HepG2 (cell line): Measurements from ENCODE around the gene MYH7. TPM values are rescaled to one million over a fixed set of nuclear protein-coding genes. Genes with fewer than 3 reads are reported as not detected.

Source experiments
- ATAC-seq: fragments of 200-7000 bp; cut with Tn5 transposase; 3 replicates; pipeline ENCODE4 v1.9.1; 2020; ENCODE audit warnings: mild to moderate bottlenecking, moderate library complexity
- BruUV-seq: library from RNA; stranded (reverse); fragments of 400-500 nt; replicated peaks from 2 replicates; lab custom pipeline; 2021; lab: Mats Ljungman, UMichigan
- CTCF ChIA-PET: fragments of 300-600 bp; formaldehyde crosslinking; extraction: SDS; loops from one replicate; lab custom pipeline; 2021; ENCODE audit warnings: low total read pairs, inconsistent platforms, low intra/inter-chr PET ratio; lab: Yijun Ruan, JAX
- POLR2A ChIA-PET: fragments of 350-600 bp; sonication (Branson Sonifier 250); formaldehyde crosslinking; loops from one replicate; lab custom pipeline; 2020; ENCODE audit warnings: antibody characterized with exemption, inconsistent platforms; lab: Yijun Ruan, JAX
- DNase-seq: peaks from one replicate; pipeline ENCODE4 v3.0.0-alpha.2; 2015; ENCODE audit warnings: low spot score
- FAIRE-seq: peaks from 3 replicates; lab custom pipeline; 2011; peaks lifted over from hg19 to GRCh38; lab: Jason Lieb, UNC
- H2AFZ ChIP-seq: one replicate; pipeline ENCODE4 v1.6.1; 2011; ENCODE audit warnings: low read length, inconsistent platforms
- H3K27ac ChIP-seq: fragments of 300-600 bp; 3 replicates; pipeline ENCODE4 v1.8.0; 2011; ENCODE audit warnings: mixed run types, mild to moderate bottlenecking, mixed read lengths, low read length, inconsistent platforms; ENCODE audit not compliant: insufficient read depth; ENCODE audit errors: extremely low read length
- H3K27me3 ChIP-seq, 2 experiments: fragments of 200-600 bp in 1 of 2; 2 replicates in 1 of 2; 3 replicates in 1 of 2; pipeline versions ENCODE4 v1.6.0 to v1.8.0; 2011; ENCODE audit warnings: low read length in 2 of 2, mild to moderate bottlenecking in 2 of 2, moderate library complexity in 2 of 2, inconsistent platforms in 1 of 2; ENCODE audit not compliant: insufficient read depth in 2 of 2, control insufficient read depth in 1 of 2
- H3K36me3 ChIP-seq, 2 experiments: fragments of 200-600 bp in 1 of 2; replicated peaks in 1 of 2; 2 replicates in 1 of 2; 3 replicates in 1 of 2; pipeline versions ENCODE4 v1.5.1 to v1.8.0; 2011; ENCODE audit warnings: low read length in 2 of 2, inconsistent platforms in 1 of 2; ENCODE audit not compliant: insufficient read depth in 2 of 2, control insufficient read depth in 1 of 2
- H3K4me1 ChIP-seq: 2 replicates; pipeline ENCODE4 v1.5.1; 2012; ENCODE audit warnings: low read length, inconsistent platforms; ENCODE audit not compliant: insufficient read depth
- H3K4me2 ChIP-seq: 2 replicates; pipeline ENCODE4 v1.6.0; 2011; ENCODE audit warnings: low read depth, low read length, inconsistent platforms
- H3K4me3 ChIP-seq, 3 experiments: fragments of 200-600 bp in 1 of 3; sonication (generic), shearing (Covaris generic) in 1 of 3; replicated peaks in 1 of 3; 2 replicates each; pipeline ENCODE4 v1.5.1; 2011 to 2016; ENCODE audit warnings: low read length in 3 of 3, inconsistent platforms in 2 of 3, low read depth in 2 of 3, mild to moderate bottlenecking in 2 of 3, control low read depth in 1 of 3, mixed read lengths in 1 of 3; ENCODE audit not compliant: insufficient read depth in 1 of 3
- H3K79me2 ChIP-seq: one replicate; pipeline ENCODE4 v1.6.1; 2011; ENCODE audit warnings: low read length, inconsistent platforms; ENCODE audit not compliant: insufficient read depth
- H3K9ac ChIP-seq: 2 replicates; pipeline ENCODE4 v1.6.0; 2011; ENCODE audit warnings: mild to moderate bottlenecking, low read depth, low read length, inconsistent platforms; ENCODE audit not compliant: insufficient read depth
- H3K9me3 ChIP-seq: 2 replicates; pipeline ENCODE4 v1.5.1; 2012; ENCODE audit warnings: mild to moderate bottlenecking, low read length
- H4K20me1 ChIP-seq: 2 replicates; pipeline ENCODE4 v1.6.0; 2011; ENCODE audit warnings: inconsistent platforms, mild to moderate bottlenecking, low read length, moderate library complexity; ENCODE audit not compliant: insufficient read depth
- AKAP8 ChIP-seq: sonication (generic); formaldehyde crosslinking; IDR thresholded peaks from 2 replicates; pipeline ENCODE4 v1.5.1; 2020; ENCODE audit warnings: mild to moderate bottlenecking, missing genetic modification reagents
- ATF7 ChIP-seq, 2 experiments: fragments of 450-650 bp in 1 of 2; sonication (generic) in 1 of 2; formaldehyde crosslinking in 1 of 2; IDR thresholded peaks; 2 replicates each; pipeline versions ENCODE4 v1.4.0 to v1.6.1; 2016 to 2020; ENCODE audit warnings: antibody characterized with exemption in 1 of 2, mild to moderate bottlenecking in 1 of 2, missing genetic modification reagents in 1 of 2
- NR2F1 ChIP-seq, 2 experiments: fragments of 450-650 bp in 1 of 2; formaldehyde crosslinking in 1 of 2; IDR thresholded peaks; 2 replicates each; pipeline versions ENCODE4 v1.5.0 to v1.6.1; 2016 to 2020; ENCODE audit warnings: mild to moderate bottlenecking in 1 of 2, missing compliant biosample characterization in 1 of 2, missing genetic modification reagents in 1 of 2, moderate library complexity in 1 of 2
- XBP1 ChIP-seq: sonication (generic); formaldehyde crosslinking; IDR thresholded peaks from 2 replicates; pipeline ENCODE4 v1.5.0; 2020; ENCODE audit warnings: missing genetic modification reagents
- ZNF547 ChIP-seq: sonication (generic); formaldehyde crosslinking; IDR thresholded peaks from 2 replicates; pipeline ENCODE4 v1.5.1; 2020; ENCODE audit warnings: mild to moderate bottlenecking, missing genetic modification reagents
- ZNF558 ChIP-seq: sonication (generic); formaldehyde crosslinking; IDR thresholded peaks from 2 replicates; pipeline ENCODE4 v1.9.0; 2022; ENCODE audit warnings: mild to moderate bottlenecking, missing genetic modification reagents, borderline replicate concordance
- ZNF841 ChIP-seq: sonication (generic); formaldehyde crosslinking; IDR thresholded peaks from 2 replicates; pipeline ENCODE4 v1.8.1; 2023; ENCODE audit warnings: missing genetic modification reagents, borderline replicate concordance
- ZNF883 ChIP-seq: sonication (generic); formaldehyde crosslinking; IDR thresholded peaks from 2 replicates; pipeline ENCODE4 v1.5.1; 2020; ENCODE audit warnings: mild to moderate bottlenecking, missing genetic modification reagents; ENCODE audit errors: not compliant biosample characterization
- WGBS: methylation state at CpG from one replicate; pipeline ENCODE4 v1.1.6; 2017; ENCODE audit warnings: low lambda C conversion rate; 5-methylcytosine and 5-hydroxymethylcytosine counted together
- in situ Hi-C: cut with HindIII; loops from 2 replicates; pipeline ENCODE4 v1.10.0; 2017; ENCODE audit warnings: low pct_unique_long_range_greater_than_20kb; ENCODE audit not compliant: extremely low pct_ligation_motif_present
- intact Hi-C: fragments of 100-400 bp; cut with micrococcal nuclease; formaldehyde crosslinking; loops from one replicate; pipeline ENCODE4 v1.10.0; 2022; ENCODE audit not compliant: unreplicated experiment
- polyA plus RNA-seq, 8 experiments: library from polyadenylated mRNA; depleted of rRNA in 3 of 8; stranded (reverse) in 7 of 8; unstranded in 1 of 8; fragments of >200 nt; fragmentation: Illumina TruSeq in 4 of 8; extraction: Trizol in 4 of 8; gene quantifications; 2 replicates each; pipeline versions ENCODE4 v1.2.1 to v1.2.3, GENCODE V29; 2011 to 2016; ENCODE audit warnings: low read depth in 4 of 8, missing spikeins in 1 of 8, mixed read lengths in 1 of 8; ENCODE audit not compliant: insufficient read depth in 1 of 8
- total RNA-seq, 5 experiments: library from RNA; depleted of rRNA; stranded (reverse); fragments of >200 nt; fragmentation: Illumina TruSeq; extraction: Trizol; gene quantifications; 2 replicates each; pipeline ENCODE4 v1.2.3, GENCODE V29; 2016; ENCODE audit warnings: low read depth in 1 of 5
- TF ChIP-seq, protein P1 (sequence below): sonication (generic); formaldehyde crosslinking; IDR thresholded peaks from 2 replicates; pipeline ENCODE4 v1.5.0; 2020; ENCODE audit warnings: missing genetic modification reagents, mild to moderate bottlenecking, borderline replicate concordance
- TF ChIP-seq, protein P2 (sequence below): sonication (generic); formaldehyde crosslinking; IDR thresholded peaks from 2 replicates; pipeline ENCODE4 v1.4.0; 2020; ENCODE audit warnings: missing genetic modification reagents
- TF ChIP-seq, protein P3 (sequence below): sonication (generic); formaldehyde crosslinking; IDR thresholded peaks from 2 replicates; pipeline ENCODE4 v1.9.0; 2021; ENCODE audit warnings: missing genetic modification reagents, mild to moderate bottlenecking, borderline replicate concordance
- TF ChIP-seq, protein P4 (sequence below): sonication (generic); formaldehyde crosslinking; IDR thresholded peaks from 2 replicates; pipeline ENCODE4 v1.8.0; 2022; ENCODE audit warnings: mild to moderate bottlenecking, missing genetic modification reagents, moderate library complexity

Gene MYH7
- total and polyA plus RNA-seq, 2 of the 13 experiments (the other 11 are each of a cell fraction or from before 2014, with no cell fraction given) = 0.04 TPM; not detected in 1

DNA sequence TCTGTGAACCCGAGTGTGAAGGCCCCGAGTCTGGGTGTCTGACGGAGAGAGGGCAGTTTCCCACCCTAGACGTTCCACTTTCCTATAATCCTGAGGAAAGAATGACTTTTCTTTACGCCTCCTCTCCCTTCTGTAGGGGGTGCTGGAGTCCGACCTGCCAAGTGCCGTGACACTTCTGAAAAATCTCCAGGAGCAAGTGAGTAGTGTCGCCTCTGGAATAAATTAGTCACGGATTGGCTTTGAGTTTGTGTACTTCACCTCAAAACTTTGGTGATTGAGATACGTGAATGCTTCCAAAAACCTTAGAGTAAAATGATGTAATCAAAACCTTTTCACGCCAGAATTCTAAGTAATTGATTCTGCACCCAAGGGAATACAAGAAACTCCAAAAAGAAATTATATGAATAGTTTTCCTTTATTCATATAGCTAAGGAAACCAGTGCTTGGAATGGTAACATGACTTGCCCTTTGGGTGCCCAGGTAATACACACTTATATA, 34.5 kb upstream of the MYH7 start (continued):
- TF ChIP-seq, protein P1, sequence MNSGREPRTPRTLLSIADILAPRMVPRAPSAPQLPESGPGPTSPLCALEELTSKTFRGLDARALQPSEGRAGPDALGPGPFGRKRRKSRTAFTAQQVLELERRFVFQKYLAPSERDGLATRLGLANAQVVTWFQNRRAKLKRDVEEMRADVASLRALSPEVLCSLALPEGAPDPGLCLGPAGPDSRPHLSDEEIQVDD (CRISPR knock-in tag) = peak; percentile 91
- TF ChIP-seq ZNF841 (CRISPR knock-in tag) = no peak

DNA sequence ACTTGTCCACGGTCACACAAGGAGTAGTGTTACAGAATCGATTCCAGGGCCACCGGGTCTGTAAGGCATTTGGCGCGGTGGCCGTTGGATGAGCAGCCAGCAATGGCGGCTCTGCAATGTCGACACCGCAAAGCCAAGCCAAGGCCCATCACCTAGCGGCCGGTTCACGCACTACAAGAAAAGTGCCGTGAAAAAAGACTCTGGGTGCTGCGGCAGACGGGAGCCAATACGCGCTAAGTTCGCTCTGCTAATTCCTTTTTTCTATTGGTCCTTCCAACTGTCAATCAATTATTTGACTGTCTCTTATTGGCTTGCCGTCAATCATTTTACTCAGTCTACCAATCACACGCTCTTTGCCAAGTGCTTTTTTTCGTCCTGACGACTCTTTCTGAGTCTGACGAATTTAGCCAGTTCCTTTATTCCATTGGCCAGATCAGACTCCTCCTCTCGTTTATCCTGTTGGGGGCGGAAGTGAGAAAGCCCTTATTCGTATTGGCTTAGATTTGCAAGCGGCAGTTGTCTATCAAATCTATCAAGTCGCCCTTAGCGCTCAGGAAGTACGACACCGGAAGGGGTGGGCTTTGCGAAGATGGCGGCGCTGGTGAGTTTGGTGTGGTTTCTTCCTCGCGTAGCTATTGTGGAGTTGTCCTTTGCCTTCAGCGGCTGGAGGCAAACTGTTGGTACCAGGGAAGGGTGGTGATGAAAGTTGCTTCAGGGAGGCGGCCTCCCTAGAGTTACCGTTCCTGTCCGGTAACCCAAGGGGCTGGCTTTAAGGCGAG, 33.9 kb upstream of the MYH7 start, which contains the start of gene NGDN:
Gene NGDN (plus strand): TSS at position 577 of the 779 bp plus-strand sequence. CDS start 13 bp downstream, at position 590.
- Histone ChIP-seq H3K27ac (peak within 1 kb of the TSS; percentile 70), H3K4me1 (peaks cover 14% of the 10 kb centered on the region)
- TF ChIP-seq ZNF547 (peak; percentile 74; the same call in 1 of the 2 replicates), ATF7 (IDR thresholded peaks at IDR 0.05) (no peak), ATF7 (CRISPR knock-in tag; IDR thresholded peaks at IDR 0.05) (0 out of 2 replicates have a peak, but pooled peaks have one; percentile 59), ZNF883 (peak; percentile 92), AKAP8 (CRISPR knock-in tag) (peak; percentile 66; the same call in 1 of the 2 replicates), ZNF558 (CRISPR knock-in tag) (peak; percentile 97; the same call in 1 of the 2 replicates), NR2F1 (CRISPR knock-in tag; IDR thresholded peaks at IDR 0.05) (peak in 1 of 2 experiments; percentile 0; a peak in 1 of 4 replicates), XBP1 (CRISPR knock-in tag) (no peak; the same call in 1 of the 2 replicates)
- TF ChIP-seq, protein P2, sequence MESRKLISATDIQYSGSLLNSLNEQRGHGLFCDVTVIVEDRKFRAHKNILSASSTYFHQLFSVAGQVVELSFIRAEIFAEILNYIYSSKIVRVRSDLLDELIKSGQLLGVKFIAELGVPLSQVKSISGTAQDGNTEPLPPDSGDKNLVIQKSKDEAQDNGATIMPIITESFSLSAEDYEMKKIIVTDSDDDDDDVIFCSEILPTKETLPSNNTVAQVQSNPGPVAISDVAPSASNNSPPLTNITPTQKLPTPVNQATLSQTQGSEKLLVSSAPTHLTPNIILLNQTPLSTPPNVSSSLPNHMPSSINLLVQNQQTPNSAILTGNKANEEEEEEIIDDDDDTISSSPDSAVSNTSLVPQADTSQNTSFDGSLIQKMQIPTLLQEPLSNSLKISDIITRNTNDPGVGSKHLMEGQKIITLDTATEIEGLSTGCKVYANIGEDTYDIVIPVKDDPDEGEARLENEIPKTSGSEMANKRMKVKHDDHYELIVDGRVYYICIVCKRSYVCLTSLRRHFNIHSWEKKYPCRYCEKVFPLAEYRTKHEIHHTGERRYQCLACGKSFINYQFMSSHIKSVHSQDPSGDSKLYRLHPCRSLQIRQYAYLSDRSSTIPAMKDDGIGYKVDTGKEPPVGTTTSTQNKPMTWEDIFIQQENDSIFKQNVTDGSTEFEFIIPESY = peak; percentile 100
- TF ChIP-seq, protein P3, sequence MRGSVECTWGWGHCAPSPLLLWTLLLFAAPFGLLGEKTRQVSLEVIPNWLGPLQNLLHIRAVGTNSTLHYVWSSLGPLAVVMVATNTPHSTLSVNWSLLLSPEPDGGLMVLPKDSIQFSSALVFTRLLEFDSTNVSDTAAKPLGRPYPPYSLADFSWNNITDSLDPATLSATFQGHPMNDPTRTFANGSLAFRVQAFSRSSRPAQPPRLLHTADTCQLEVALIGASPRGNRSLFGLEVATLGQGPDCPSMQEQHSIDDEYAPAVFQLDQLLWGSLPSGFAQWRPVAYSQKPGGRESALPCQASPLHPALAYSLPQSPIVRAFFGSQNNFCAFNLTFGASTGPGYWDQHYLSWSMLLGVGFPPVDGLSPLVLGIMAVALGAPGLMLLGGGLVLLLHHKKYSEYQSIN (CRISPR knock-in tag) = no peak; the same call in 1 of the 2 replicates
- TF ChIP-seq, protein P4, sequence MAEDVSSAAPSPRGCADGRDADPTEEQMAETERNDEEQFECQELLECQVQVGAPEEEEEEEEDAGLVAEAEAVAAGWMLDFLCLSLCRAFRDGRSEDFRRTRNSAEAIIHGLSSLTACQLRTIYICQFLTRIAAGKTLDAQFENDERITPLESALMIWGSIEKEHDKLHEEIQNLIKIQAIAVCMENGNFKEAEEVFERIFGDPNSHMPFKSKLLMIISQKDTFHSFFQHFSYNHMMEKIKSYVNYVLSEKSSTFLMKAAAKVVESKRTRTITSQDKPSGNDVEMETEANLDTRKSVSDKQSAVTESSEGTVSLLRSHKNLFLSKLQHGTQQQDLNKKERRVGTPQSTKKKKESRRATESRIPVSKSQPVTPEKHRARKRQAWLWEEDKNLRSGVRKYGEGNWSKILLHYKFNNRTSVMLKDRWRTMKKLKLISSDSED (CRISPR knock-in tag) = no peak

More for the DNA sequence above, 33.9 kb upstream of the MYH7 start, which contains the start of gene NGDN:
- Histone ChIP-seq H3K4me3 (peak within 1 kb of the TSS; percentile 90 to 94 (median 93)), H3K9me3 (no peaks in the 10 kb centered on the region), H4K20me1 (no peaks in the 10 kb centered on the region), H3K36me3 (peaks cover 10 to 32% of the 10 kb centered on the region in 2 experiments), H3K9ac (peak within 1 kb of the TSS; percentile 94), H3K27me3 (peaks cover 0 to 4% of the 10 kb centered on the region in 2 experiments; a peak in 1 of 5 replicates), H2AFZ (peak within 1 kb of the TSS; percentile 55), H3K79me2 (peaks cover 20% of the 10 kb centered on the region), H3K4me2 (peak within 1 kb of the TSS; percentile 82)
- FAIRE-seq (peak; percentile 96), DNase-seq (peak; percentile 100), ATAC-seq (peak; percentile 98)
- intact Hi-C loops (loop anchor here (1.0 kb wide), 3 partner anchors 12 to 183 kb away; partner anchors contain the start of genes HOMEZ and PABPN1), in situ Hi-C loops (no loop called here)
- 38% methylated on average over 41 of the region's 41 CpGs for WGBS
- no TSS peak for BruUV-seq
- POLR2A ChIA-PET = interaction anchor here (0.6 to 1.6 kb wide), 15 partner anchors 9 to 880 kb away, joined by 3 to 15 read pairs (median 3); partner anchors contain the start of genes ACIN1, C14orf119, MYH7 and PABPN1
- CTCF ChIA-PET = interaction anchor here (1.0 to 1.6 kb wide), 2 partner anchors 9 to 90 kb away, joined by 4 to 6 read pairs; no protein-coding TSS in a partner anchor
